Keratinocyte (primary cell): Measurements from ENCODE around the gene GBP6. TPM values are rescaled to one million over a fixed set of nuclear protein-coding genes. Genes with fewer than 3 reads are reported as not detected.

Experiments
- DNase-seq: peaks from one replicate; pipeline ENCODE4 v3.0.0-alpha.2; 2011; ENCODE audit warnings: low read depth, missing footprints, low spot score
- FAIRE-seq: peaks from 2 replicates; lab custom pipeline; 2011; peaks lifted over from hg19 to GRCh38; lab: Jason Lieb, UNC
- H2AFZ ChIP-seq: 2 replicates; pipeline ENCODE4 v1.6.0; 2012; ENCODE audit warnings: low read length, control low read depth, inconsistent platforms; ENCODE audit not compliant: control insufficient read depth
- H3K27ac ChIP-seq: 2 replicates; pipeline ENCODE4 v1.5.1; 2011; ENCODE audit warnings: low read length; ENCODE audit not compliant: control insufficient read depth, insufficient read depth
- H3K27me3 ChIP-seq: 3 replicates; pipeline ENCODE4 v1.6.0; 2011; ENCODE audit warnings: low read length; ENCODE audit not compliant: control insufficient read depth, insufficient read depth; ENCODE audit errors: extremely low read depth
- H3K36me3 ChIP-seq, 2 experiments: 2 replicates in 1 of 2; 3 replicates in 1 of 2; pipeline ENCODE4 v1.5.1; 2011; ENCODE audit warnings: low read length in 2 of 2, mild to moderate bottlenecking in 1 of 2; ENCODE audit not compliant: control insufficient read depth in 2 of 2, insufficient read depth in 2 of 2; ENCODE audit errors: extremely low read depth in 1 of 2
- H3K4me1 ChIP-seq: 3 replicates; pipeline ENCODE4 v1.5.1; 2011; ENCODE audit warnings: low read length; ENCODE audit not compliant: control insufficient read depth, insufficient read depth; ENCODE audit errors: extremely low read depth
- H3K4me2 ChIP-seq: 3 replicates; pipeline ENCODE4 v1.6.0; 2011; ENCODE audit warnings: low read depth, low read length; ENCODE audit not compliant: control insufficient read depth, insufficient read depth; ENCODE audit errors: extremely low read depth
- H3K4me3 ChIP-seq, 3 experiments: fragments of 200-600 bp in 1 of 3; sonication (generic) in 1 of 3; 2 replicates in 2 of 3; 3 replicates in 1 of 3; pipeline ENCODE4 v1.5.1; 2011 to 2016; ENCODE audit warnings: low read length in 3 of 3, mild to moderate bottlenecking in 3 of 3, control low read depth in 2 of 3, inconsistent platforms in 1 of 3, low read depth in 1 of 3, mixed read lengths in 1 of 3, mixed run types in 1 of 3, moderate library complexity in 1 of 3; ENCODE audit not compliant: control insufficient read depth in 2 of 3, insufficient read depth in 2 of 3; ENCODE audit errors: extremely low read depth in 1 of 3
- H3K79me2 ChIP-seq: 2 replicates; pipeline ENCODE4 v1.6.0; 2012; ENCODE audit warnings: low read length; ENCODE audit not compliant: control insufficient read depth, insufficient read depth
- H3K9ac ChIP-seq: 3 replicates; pipeline ENCODE4 v1.6.0; 2011; ENCODE audit warnings: low read length; ENCODE audit not compliant: control insufficient read depth, insufficient read depth; ENCODE audit errors: extremely low read depth
- H3K9me1 ChIP-seq: 3 replicates; pipeline ENCODE4 v1.6.0; 2011; ENCODE audit warnings: low read length; ENCODE audit not compliant: control insufficient read depth, insufficient read depth; ENCODE audit errors: extremely low read depth
- H3K9me3 ChIP-seq: 2 replicates; pipeline ENCODE4 v1.5.1; 2012; ENCODE audit warnings: low read depth, low read length; ENCODE audit not compliant: control insufficient read depth
- H4K20me1 ChIP-seq: 3 replicates; pipeline ENCODE4 v1.6.0; 2011; ENCODE audit warnings: low read length; ENCODE audit not compliant: control insufficient read depth, insufficient read depth; ENCODE audit errors: extremely low read depth
- CTCF ChIP-seq, 3 experiments: IDR thresholded peaks in 1 of 3; conservative IDR thresholded peaks in 1 of 3; optimal IDR thresholded peaks in 1 of 3; 2 replicates in 2 of 3; 3 replicates in 1 of 3; pipeline versions ENCODE3 to v1.5.1; 2011; ENCODE audit warnings: low read length in 3 of 3, mild to moderate bottlenecking in 3 of 3, moderate library complexity in 2 of 3, control low read depth in 1 of 3, inconsistent platforms in 1 of 3; ENCODE audit not compliant: insufficient read depth in 2 of 3; ENCODE audit errors: extremely low read depth in 1 of 3
- EZH2 ChIP-seq: IDR thresholded peaks from one replicate; pipeline ENCODE4 v1.6.1; 2012; ENCODE audit warnings: inconsistent platforms, mild to moderate bottlenecking, low read length, moderate library complexity
- dilution Hi-C: fragments of 300-500 bp; cut with MboI; formaldehyde crosslinking; loops from one replicate; pipeline ENCODE4 v1.7.0; 2020; ENCODE audit warnings: low sequenced_read_pairs; ENCODE audit not compliant: extremely low pct_ligation_motif_present
- polyA plus RNA-seq, 5 experiments: library from polyadenylated mRNA; depleted of rRNA in 3 of 5; stranded (reverse) in 3 of 5; stranded (forward) in 1 of 5; unstranded in 1 of 5; fragments of >200 nt; gene quantifications; 1 replicate in 1 of 5; 2 replicates in 3 of 5; 3 replicates in 1 of 5; pipeline versions ENCODE4 v1.2.1 to v1.2.3, GENCODE V29; 2011 to 2012; ENCODE audit warnings: missing spikeins in 2 of 5, low read depth in 1 of 5, low replicate concordance in 1 of 5

GBP6 gene
- polyA plus RNA-seq, 1 donor (not counting 4 experiments of a cell fraction or from before 2014, with no cell fraction given), result 9.4 TPM

DNA sequence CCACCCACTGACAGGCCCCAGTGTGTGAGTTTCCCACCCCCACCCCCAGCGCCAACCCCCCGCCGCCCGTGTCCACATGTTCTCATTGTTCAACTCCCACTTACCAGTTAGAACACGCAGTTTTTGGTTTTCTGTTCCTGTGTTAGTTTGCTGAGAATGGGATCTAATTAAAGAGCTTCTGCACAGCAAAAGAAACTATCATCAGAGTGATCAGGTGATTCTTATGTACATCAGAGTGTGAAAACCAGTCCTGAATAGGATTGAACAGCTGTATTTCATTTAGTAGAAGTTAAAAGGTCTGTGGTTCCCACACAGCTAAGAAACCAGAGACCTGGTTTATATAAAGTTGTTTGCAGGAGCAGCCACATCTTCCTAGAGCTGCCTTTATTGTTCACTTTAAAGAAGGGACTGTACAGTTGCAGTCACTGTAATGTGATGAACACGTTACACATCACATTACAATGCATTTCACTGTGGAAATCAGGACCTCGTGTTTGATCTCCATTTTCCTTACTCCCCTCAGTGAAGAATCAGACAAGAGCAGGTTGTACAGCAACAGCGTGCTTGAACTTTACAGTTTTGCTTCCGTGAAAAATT is 1.2 kb downstream of the GBP6 start:
- FAIRE-seq (no peak), DNase-seq (no peak)
- Histone ChIP-seq H3K9ac (peak overlapping the region; percentile 10), H3K27ac (peak overlapping the region; percentile 15), H3K9me1 (no peaks in the 10 kb centered on the region), H3K4me2 (peak overlapping the region; percentile 30), H3K36me3 (no peaks in the 10 kb centered on the region), H3K27me3 (no peaks in the 10 kb centered on the region), H3K4me1 (peaks cover 17% of the 10 kb centered on the region), H3K4me3 (no peak overlapping the region), H3K9me3 (no peaks in the 10 kb centered on the region), H3K79me2 (no peaks in the 10 kb centered on the region), H4K20me1 (no peaks in the 10 kb centered on the region), H2AFZ (peak overlapping the region; percentile 33)
- no peak for TF ChIP-seq EZH2
- TF ChIP-seq CTCF (optimal IDR thresholded peaks at IDR 0.05 in 1 of 3, IDR thresholded peaks at IDR 0.05 in 1 of 3, conservative IDR thresholded peaks at IDR 0.05 in 1 of 3; ENCODE audit: extremely low read depth in 1 of 3, insufficient read depth in 2 of 3, low read length in 3 of 3), result no peak
- dilution Hi-C loops, result no loop called here

- Histone ChIP-seq H2AFZ (no peak overlapping the region), H3K4me2 (no peak overlapping the region), H3K9me1 (no peaks in the 10 kb centered on the region), H3K27ac (no peak overlapping the region), H3K4me3 (no peak overlapping the region), H3K79me2 (no peaks in the 10 kb centered on the region), H3K4me1 (peaks cover 17% of the 10 kb centered on the region), H3K27me3 (no peaks in the 10 kb centered on the region), H3K36me3 (no peaks in the 10 kb centered on the region), H4K20me1 (no peaks in the 10 kb centered on the region), H3K9me3 (no peaks in the 10 kb centered on the region), H3K9ac (no peak overlapping the region)
- DNase-seq, result no peak
- no peak for TF ChIP-seq CTCF (optimal IDR thresholded peaks at IDR 0.05 in 1 of 3, IDR thresholded peaks at IDR 0.05 in 1 of 3, conservative IDR thresholded peaks at IDR 0.05 in 1 of 3; ENCODE audit: extremely low read depth in 1 of 3, insufficient read depth in 2 of 3, low read length in 3 of 3)
- no peak for TF ChIP-seq EZH2
- no peak for FAIRE-seq
- dilution Hi-C loops, result no loop called here
Observed at GRCh38 chr1:89367221-89367620, 3.4 kb downstream of the GBP6 start.
